ENCODE data around the gene MT1A.

The MT1A gene

DNA sequence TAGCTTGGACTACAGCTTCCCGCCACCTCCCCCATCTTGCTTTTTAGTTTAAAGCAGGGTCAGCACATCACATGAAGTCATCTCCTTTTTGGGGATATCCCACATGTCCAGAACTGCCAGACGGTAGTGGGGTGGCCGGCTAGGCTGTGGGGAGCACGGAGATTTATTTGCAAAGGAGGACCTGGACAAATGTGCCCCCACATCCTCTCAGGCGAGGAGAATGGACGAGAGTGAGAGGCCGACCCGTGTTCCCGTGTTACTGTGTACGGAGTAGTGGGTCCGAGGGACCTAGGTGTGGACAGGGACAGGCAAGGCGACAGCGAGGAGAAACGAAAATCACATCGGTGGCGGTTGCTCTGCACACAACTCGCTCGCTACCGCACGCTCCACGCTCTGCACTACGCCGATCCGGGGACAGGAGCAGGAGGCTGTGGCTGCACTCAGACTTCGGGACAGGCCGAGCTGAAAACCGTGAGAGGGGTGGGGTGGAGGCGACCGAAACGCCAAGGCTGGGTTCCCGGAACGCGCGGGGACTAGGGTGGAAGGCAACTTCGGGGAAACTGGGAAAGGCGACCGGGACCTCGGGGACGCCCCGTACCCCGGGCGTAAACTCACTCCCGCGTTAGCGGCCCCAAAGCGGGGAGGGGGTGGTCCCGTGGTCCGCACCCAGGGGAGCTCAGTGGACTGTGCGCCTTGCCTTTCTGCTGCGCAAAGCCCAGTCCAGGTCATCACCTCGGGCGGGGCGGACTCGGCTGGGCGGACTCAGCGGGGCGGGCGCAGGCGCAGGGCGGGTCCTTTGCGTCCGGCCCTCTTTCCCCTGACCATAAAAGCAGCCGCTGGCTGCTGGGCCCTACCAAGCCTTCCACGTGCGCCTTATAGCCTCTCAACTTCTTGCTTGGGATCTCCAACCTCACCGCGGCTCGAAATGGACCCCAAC lies at the start of gene MT1A:
MT1A (plus strand) TSS at position 853 of the 937 bp plus-strand sequence; CDS start at position 926, 73 bp downstream.
- Histone ChIP-seq H3K79me2 (ENCODE audit: control insufficient read depth, low read length) (no peaks in the 10 kb centered on the region), H3K36me3 (ENCODE audit: control insufficient read depth, low read length) (no peaks in the 10 kb centered on the region), H3K4me2 (ENCODE audit: low read length) (no peak within 1 kb of the TSS), H4K20me1 (ENCODE audit: control insufficient read depth, insufficient read depth, low read depth, low read length) (no peaks in the 10 kb centered on the region), H3K27me3 (ENCODE audit: control insufficient read depth, low read length) (peaks cover 70% of the 10 kb centered on the region), H3K4me3 (ENCODE audit: low read length) (no peak within 1 kb of the TSS), H3K4me1 (ENCODE audit: control insufficient read depth, low read length) (no peaks in the 10 kb centered on the region), H3K9me3 (ENCODE audit: control insufficient read depth, insufficient read depth, low read length) (no peaks in the 10 kb centered on the region), H3K9me2 (replicated peaks; ENCODE audit: control insufficient read depth, low read length) (no peaks in the 10 kb centered on the region), H3K27ac (ENCODE audit: low read depth, low read length) (no peak within 1 kb of the TSS), H3F3A (ENCODE audit: control insufficient read depth, insufficient read depth) (no peaks in the 10 kb centered on the region)
- no peak for TF ChIP-seq EZH2phosphoT487 (IDR thresholded peaks at IDR 0.05; ENCODE audit: borderline replicate concordance, low read length)
- TF ChIP-seq, protein P1, sequence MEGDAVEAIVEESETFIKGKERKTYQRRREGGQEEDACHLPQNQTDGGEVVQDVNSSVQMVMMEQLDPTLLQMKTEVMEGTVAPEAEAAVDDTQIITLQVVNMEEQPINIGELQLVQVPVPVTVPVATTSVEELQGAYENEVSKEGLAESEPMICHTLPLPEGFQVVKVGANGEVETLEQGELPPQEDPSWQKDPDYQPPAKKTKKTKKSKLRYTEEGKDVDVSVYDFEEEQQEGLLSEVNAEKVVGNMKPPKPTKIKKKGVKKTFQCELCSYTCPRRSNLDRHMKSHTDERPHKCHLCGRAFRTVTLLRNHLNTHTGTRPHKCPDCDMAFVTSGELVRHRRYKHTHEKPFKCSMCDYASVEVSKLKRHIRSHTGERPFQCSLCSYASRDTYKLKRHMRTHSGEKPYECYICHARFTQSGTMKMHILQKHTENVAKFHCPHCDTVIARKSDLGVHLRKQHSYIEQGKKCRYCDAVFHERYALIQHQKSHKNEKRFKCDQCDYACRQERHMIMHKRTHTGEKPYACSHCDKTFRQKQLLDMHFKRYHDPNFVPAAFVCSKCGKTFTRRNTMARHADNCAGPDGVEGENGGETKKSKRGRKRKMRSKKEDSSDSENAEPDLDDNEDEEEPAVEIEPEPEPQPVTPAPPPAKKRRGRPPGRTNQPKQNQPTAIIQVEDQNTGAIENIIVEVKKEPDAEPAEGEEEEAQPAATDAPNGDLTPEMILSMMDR (IDR thresholded peaks at IDR 0.05; ENCODE audit: low read depth, low read length, poor library complexity, severe bottlenecking), result no peak

DNA sequence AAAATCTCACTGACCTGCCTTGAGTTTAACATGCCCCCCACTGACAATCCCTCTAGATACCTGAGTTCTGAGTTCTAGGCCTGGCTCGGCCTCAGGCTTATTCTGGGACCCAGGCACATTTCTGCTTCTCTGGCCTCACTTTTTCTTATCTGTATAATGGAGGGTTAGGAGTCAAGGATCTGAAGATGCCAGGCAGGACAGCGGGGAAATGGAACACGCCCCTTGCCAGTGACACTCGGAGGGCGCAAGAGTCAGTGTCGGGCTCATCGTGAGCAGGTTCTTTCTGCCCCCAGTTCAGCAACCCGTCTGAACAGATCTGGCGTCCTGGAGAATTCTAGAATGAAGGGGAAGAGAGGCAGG lies 49.7 kb upstream of the MT1A start:
- Histone ChIP-seq H3K27ac (ENCODE audit: low read depth, low read length) (no peak overlapping the region), H3K27me3 (ENCODE audit: control insufficient read depth, low read length) (peaks cover 13% of the 10 kb centered on the region), H3K36me3 (ENCODE audit: control insufficient read depth, low read length) (no peaks in the 10 kb centered on the region), H3K9me2 (replicated peaks; ENCODE audit: control insufficient read depth, low read length) (no peaks in the 10 kb centered on the region), H3K4me3 (ENCODE audit: low read length) (no peak overlapping the region), H3K4me2 (ENCODE audit: low read length) (no peak overlapping the region), H3K79me2 (ENCODE audit: control insufficient read depth, low read length) (no peaks in the 10 kb centered on the region), H3K4me1 (ENCODE audit: control insufficient read depth, low read length) (peaks cover 21% of the 10 kb centered on the region), H3K9me3 (ENCODE audit: control insufficient read depth, insufficient read depth, low read length) (no peaks in the 10 kb centered on the region), H4K20me1 (ENCODE audit: control insufficient read depth, insufficient read depth, low read depth, low read length) (no peaks in the 10 kb centered on the region), H3F3A (ENCODE audit: control insufficient read depth, insufficient read depth) (no peaks in the 10 kb centered on the region)
- TF ChIP-seq EZH2phosphoT487 (IDR thresholded peaks at IDR 0.05; ENCODE audit: borderline replicate concordance, low read length), result no peak
- TF ChIP-seq, protein P1 (IDR thresholded peaks at IDR 0.05; ENCODE audit: low read depth, low read length, poor library complexity, severe bottlenecking), result no peak

DNA sequence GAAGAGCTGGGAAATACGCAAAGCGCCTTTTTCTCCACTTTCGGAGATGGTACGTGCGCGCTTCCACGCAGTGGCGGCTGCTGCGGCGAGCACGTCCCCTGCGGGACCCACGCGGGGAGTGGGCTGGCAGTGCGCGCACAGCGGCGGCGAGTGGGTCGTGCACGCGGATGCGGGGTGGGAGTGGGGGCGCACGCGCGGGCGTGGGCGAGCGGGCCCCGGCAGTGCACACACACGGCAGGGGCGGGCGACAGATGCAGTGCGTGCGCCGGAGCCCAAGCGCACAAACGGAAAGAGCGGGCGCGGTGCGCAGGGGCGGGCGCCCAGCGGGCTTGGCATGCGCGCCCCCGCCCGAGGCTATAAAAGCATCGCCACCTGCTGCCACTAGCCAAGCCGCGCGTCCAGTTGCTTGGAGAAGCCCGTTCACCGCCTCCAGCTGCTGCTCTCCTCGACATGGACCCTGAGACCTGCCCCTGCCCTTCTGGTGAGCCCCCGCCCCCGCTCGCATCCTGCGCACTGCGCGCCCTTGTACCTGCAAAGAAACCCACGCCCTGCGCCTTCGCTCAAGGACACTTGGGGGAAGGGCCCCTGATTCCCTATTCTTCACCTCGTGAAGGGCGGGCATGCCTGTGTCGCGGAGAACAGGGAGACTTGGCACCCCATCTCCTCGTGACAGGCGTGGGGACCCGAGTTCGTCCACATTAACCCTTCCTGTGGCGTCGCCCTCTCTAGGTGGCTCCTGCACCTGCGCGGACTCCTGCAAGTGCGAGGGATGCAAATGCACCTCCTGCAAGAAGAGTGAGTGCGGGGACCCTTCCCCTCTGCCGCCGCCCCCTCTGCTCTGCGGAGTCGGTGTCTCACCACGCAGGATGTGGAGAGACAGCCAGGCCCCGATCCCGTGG lies 49.1 kb upstream of the MT1A start, which contains the start of gene MT3:
MT3 (plus strand) TSS at position 388 of the 899 bp plus-strand sequence; CDS start at position 451, 63 bp downstream.
- peaks cover 11% of the 10 kb centered on the region for H3K27me3 ChIP-seq (ENCODE audit: control insufficient read depth, low read length)
- no peaks in the 10 kb centered on the region for H3K9me3 ChIP-seq (ENCODE audit: control insufficient read depth, insufficient read depth, low read length)
- H3K4me2 ChIP-seq (ENCODE audit: low read length), result no peak within 1 kb of the TSS
- H3K27ac ChIP-seq (ENCODE audit: low read depth, low read length), result no peak within 1 kb of the TSS
- no peaks in the 10 kb centered on the region for H4K20me1 ChIP-seq (ENCODE audit: control insufficient read depth, insufficient read depth, low read depth, low read length)
- H3K79me2 ChIP-seq (ENCODE audit: control insufficient read depth, low read length), result no peaks in the 10 kb centered on the region
- no peaks in the 10 kb centered on the region for H3F3A ChIP-seq (ENCODE audit: control insufficient read depth, insufficient read depth)
- H3K9me2 ChIP-seq (replicated peaks; ENCODE audit: control insufficient read depth, low read length), result no peaks in the 10 kb centered on the region
- no peaks in the 10 kb centered on the region for H3K36me3 ChIP-seq (ENCODE audit: control insufficient read depth, low read length)
- TF ChIP-seq EZH2phosphoT487 (IDR thresholded peaks at IDR 0.05; ENCODE audit: borderline replicate concordance, low read length), result no peak
- TF ChIP-seq, protein P1 (IDR thresholded peaks at IDR 0.05; ENCODE audit: low read depth, low read length, poor library complexity, severe bottlenecking), result no peak
- no peak within 1 kb of the TSS for H3K4me3 ChIP-seq (ENCODE audit: low read length)
- peaks cover 21% of the 10 kb centered on the region for H3K4me1 ChIP-seq (ENCODE audit: control insufficient read depth, low read length)
